Sigmoid colon (tissue), 4 donors: ENCODE data around the gene GARNL3.

ENCODE experiments used
- EP300 ChIP-seq, 4 donors: sonication (generic); formaldehyde crosslinking; IDR thresholded peaks; one replicate each; pipeline ENCODE4 v1.6.1; 2017; ENCODE audit warnings: antibody characterized with exemption in 4 of 4
- POLR2A ChIP-seq, 2 donors: fragments of 450-650 bp; IDR thresholded peaks; one replicate each; pipeline ENCODE4 v1.6.1; 2016; ENCODE audit warnings: antibody characterized with exemption in 2 of 2, mild to moderate bottlenecking in 2 of 2, moderate library complexity in 2 of 2
- TF ChIP-seq, protein P1 (sequence below), 4 experiments: fragments of 450-650 bp in 3 of 4; fragments of 200-600 bp in 1 of 4; IDR thresholded peaks; one replicate each; pipeline ENCODE4 v1.5.1; 2016 to 2019; ENCODE audit warnings: antibody characterized with exemption in 4 of 4, mild to moderate bottlenecking in 3 of 4, moderate library complexity in 2 of 4

GRCh38 chr9:127256324-127256723, 8.2 kb upstream of the GARNL3 start:
- TF ChIP-seq POLR2A (IDR thresholded peaks at IDR 0.05) (no peak), EP300 (IDR thresholded peaks at IDR 0.05) (no peak)
- TF ChIP-seq, protein P1, sequence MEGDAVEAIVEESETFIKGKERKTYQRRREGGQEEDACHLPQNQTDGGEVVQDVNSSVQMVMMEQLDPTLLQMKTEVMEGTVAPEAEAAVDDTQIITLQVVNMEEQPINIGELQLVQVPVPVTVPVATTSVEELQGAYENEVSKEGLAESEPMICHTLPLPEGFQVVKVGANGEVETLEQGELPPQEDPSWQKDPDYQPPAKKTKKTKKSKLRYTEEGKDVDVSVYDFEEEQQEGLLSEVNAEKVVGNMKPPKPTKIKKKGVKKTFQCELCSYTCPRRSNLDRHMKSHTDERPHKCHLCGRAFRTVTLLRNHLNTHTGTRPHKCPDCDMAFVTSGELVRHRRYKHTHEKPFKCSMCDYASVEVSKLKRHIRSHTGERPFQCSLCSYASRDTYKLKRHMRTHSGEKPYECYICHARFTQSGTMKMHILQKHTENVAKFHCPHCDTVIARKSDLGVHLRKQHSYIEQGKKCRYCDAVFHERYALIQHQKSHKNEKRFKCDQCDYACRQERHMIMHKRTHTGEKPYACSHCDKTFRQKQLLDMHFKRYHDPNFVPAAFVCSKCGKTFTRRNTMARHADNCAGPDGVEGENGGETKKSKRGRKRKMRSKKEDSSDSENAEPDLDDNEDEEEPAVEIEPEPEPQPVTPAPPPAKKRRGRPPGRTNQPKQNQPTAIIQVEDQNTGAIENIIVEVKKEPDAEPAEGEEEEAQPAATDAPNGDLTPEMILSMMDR (IDR thresholded peaks at IDR 0.05) = no peak
